MCF 10A (cell line): ENCODE data around the gene MREG. TPM values are rescaled to one million over a fixed set of nuclear protein-coding genes. Genes with fewer than 3 reads are reported as not detected.
"Not testable (repeated sequence)": the region's sequence is repeated elsewhere in the genome, so short reads cannot be mapped to it uniquely, and the experiment has no call there.

Experiments used
- BruUV-seq: library from RNA; stranded (reverse); fragments of 400-500 nt; replicated peaks from 2 replicates; lab custom pipeline; 2021; lab: Mats Ljungman, UMichigan
- CTCF ChIA-PET: fragments of 300-600 bp; sonication (Branson Sonifier 250); formaldehyde crosslinking; extraction: SDS; loops from one replicate; lab custom pipeline; 2021; ENCODE audit warnings: antibody characterized with exemption, inconsistent platforms; lab: Yijun Ruan, JAX
- POLR2A ChIA-PET: fragments of 300-600, 350-650 bp; sonication (Branson Sonifier 250); formaldehyde crosslinking; extraction: SDS; loops from one replicate; lab custom pipeline; 2020; ENCODE audit warnings: antibody characterized with exemption, inconsistent platforms; lab: Yijun Ruan, JAX
- DNase-seq: peaks from one replicate; pipeline ENCODE4 v3.0.0-alpha.2; 2018; ENCODE audit not compliant: unreplicated experiment
- H3K27ac Mint-ChIP-seq: one replicate; pipeline ENCODE4 v1.8.0; 2022; ENCODE audit warnings: mild to moderate bottlenecking, low read depth, mixed read lengths; ENCODE audit not compliant: unreplicated experiment
- H3K27me3 Mint-ChIP-seq: one replicate; pipeline ENCODE4 v1.8.0; 2022; ENCODE audit warnings: mixed read lengths; ENCODE audit not compliant: insufficient read depth, unreplicated experiment
- H3K36me3 Mint-ChIP-seq: one replicate; pipeline ENCODE4 v1.8.0; 2022; ENCODE audit warnings: mild to moderate bottlenecking, moderate library complexity, mixed read lengths; ENCODE audit not compliant: insufficient read depth, unreplicated experiment
- H3K4me1 Mint-ChIP-seq: one replicate; pipeline ENCODE4 v1.8.0; 2022; ENCODE audit warnings: mixed read lengths; ENCODE audit not compliant: insufficient read depth, unreplicated experiment
- H3K4me3 Mint-ChIP-seq: one replicate; pipeline ENCODE4 v1.8.0; 2022; ENCODE audit warnings: mild to moderate bottlenecking, moderate library complexity, mixed read lengths; ENCODE audit not compliant: unreplicated experiment
- H3K9me3 Mint-ChIP-seq: one replicate; pipeline ENCODE4 v1.8.0; 2022; ENCODE audit warnings: mixed read lengths; ENCODE audit not compliant: unreplicated experiment
- intact Hi-C: fragments of 100-400 bp; cut with micrococcal nuclease; formaldehyde crosslinking; loops from 2 replicates; pipeline ENCODE4 v1.14.1; 2022
- total RNA-seq: library from RNA; stranded (reverse); gene quantifications from 2 replicates; pipeline ENCODE4 v1.2.3, GENCODE V29; 2022
- TF ChIP-seq, protein P1 (sequence below): fragments of 200-600 bp; IDR thresholded peaks from one replicate; pipeline ENCODE4 v1.8.0; 2022; ENCODE audit warnings: antibody characterized with exemption, mild to moderate bottlenecking; ENCODE audit not compliant: unreplicated experiment

MREG gene
- total RNA-seq, 1 experiment from 2014 or later = 10.4 TPM

DNA sequence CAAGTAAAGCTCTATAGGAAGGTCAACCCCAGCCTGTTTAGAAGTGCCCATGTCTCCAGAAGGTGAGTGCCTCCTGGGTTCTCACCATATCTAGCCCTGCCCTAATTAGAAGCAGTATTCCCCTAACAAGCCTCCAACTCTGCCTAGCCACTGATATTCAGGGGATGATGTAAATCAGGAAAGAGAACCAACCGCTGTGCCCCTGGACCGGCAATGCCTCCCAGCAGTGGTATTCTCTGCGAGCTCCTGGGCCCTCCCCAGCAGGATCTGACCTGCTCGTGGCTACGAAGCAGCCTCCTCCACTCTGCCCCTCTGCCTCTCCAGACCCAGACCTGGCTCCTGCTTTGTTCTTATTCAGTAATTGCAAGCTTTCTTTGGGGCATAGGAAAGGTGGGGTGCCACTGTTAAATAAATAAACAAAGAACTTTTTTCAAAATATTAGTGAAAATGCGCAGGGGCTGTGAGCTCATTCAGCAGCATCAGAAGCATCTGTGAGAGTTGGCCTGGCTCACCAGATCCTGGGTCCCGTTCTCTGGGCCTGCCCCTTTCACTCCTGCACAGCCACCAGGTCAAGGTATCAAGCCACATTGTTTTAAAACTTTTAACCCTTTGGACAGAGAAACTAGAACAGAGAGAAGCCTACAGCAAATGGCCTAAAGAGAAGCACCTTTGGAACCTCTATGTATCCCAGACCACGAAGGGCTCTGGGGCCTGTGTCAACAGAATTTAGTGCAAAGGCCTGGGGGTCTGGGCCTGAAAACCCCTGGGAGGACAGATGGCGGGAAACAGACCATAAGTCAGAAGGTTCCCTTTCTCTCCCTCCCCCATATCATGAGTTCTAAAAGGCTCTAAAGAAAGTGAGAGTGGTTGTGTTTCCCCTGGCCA is 11.9 kb downstream of the MREG start:
- CTCF ChIA-PET = interaction anchor here (0.7 to 1.3 kb wide), 4 partner anchors 11 to 23 kb away, joined by 3 to 6 read pairs (median 3); no protein-coding TSS in a partner anchor
- no peaks in the 10 kb centered on the region for H3K27me3 Mint-ChIP-seq
- intact Hi-C loops = no loop called here
- POLR2A ChIA-PET = interaction anchor here (0.8 to 1.0 kb wide), 2 partner anchors 11 to 16 kb away, joined by 3 read pairs; no protein-coding TSS in a partner anchor
- peaks cover 7% of the 10 kb centered on the region for H3K36me3 Mint-ChIP-seq
- H3K4me1 Mint-ChIP-seq = peaks cover 28% of the 10 kb centered on the region
- TF ChIP-seq, protein P1, sequence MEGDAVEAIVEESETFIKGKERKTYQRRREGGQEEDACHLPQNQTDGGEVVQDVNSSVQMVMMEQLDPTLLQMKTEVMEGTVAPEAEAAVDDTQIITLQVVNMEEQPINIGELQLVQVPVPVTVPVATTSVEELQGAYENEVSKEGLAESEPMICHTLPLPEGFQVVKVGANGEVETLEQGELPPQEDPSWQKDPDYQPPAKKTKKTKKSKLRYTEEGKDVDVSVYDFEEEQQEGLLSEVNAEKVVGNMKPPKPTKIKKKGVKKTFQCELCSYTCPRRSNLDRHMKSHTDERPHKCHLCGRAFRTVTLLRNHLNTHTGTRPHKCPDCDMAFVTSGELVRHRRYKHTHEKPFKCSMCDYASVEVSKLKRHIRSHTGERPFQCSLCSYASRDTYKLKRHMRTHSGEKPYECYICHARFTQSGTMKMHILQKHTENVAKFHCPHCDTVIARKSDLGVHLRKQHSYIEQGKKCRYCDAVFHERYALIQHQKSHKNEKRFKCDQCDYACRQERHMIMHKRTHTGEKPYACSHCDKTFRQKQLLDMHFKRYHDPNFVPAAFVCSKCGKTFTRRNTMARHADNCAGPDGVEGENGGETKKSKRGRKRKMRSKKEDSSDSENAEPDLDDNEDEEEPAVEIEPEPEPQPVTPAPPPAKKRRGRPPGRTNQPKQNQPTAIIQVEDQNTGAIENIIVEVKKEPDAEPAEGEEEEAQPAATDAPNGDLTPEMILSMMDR = no peak
- no peak overlapping the region for H3K27ac Mint-ChIP-seq
- H3K4me3 Mint-ChIP-seq = no peak overlapping the region
- no peak for DNase-seq
- H3K9me3 Mint-ChIP-seq = no peaks in the 10 kb centered on the region
- BruUV-seq = no TSS peak

DNA sequence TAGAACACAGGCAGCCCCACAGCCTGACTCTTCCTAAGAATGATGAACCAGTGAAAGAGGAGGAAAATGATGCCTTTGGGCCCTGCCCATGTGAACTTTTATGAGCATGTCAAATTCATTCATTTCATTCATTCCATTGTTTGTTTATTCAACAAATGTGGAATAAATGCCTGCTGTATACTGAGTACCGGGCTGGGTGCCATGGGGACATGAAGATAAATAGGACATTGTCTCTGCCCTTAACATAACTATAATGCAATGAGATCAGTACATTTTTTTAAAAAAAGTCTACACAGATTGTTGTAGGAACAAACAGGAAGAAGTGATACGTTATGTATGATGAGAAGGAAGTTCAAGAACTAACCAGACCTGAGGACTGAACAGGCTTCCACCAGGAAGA is 14.7 kb downstream of the MREG start:
- Mint-ChIP-seq H3K4me1 (peaks cover 7% of the 10 kb centered on the region), H3K9me3 (no peaks in the 10 kb centered on the region), H3K4me3 (no peak overlapping the region), H3K27me3 (no peaks in the 10 kb centered on the region), H3K27ac (no peak overlapping the region), H3K36me3 (peaks cover 5% of the 10 kb centered on the region)
- TF ChIP-seq, protein P1 = no peak
- intact Hi-C loops = no loop called here
- ChIA-PET CTCF (no interaction called here), POLR2A (interaction anchor here (0.6 to 1.0 kb wide), 2 partner anchors 13 to 26 kb away, joined by 3 to 4 read pairs; no protein-coding TSS in a partner anchor)
- no TSS peak for BruUV-seq
- DNase-seq = no peak

DNA sequence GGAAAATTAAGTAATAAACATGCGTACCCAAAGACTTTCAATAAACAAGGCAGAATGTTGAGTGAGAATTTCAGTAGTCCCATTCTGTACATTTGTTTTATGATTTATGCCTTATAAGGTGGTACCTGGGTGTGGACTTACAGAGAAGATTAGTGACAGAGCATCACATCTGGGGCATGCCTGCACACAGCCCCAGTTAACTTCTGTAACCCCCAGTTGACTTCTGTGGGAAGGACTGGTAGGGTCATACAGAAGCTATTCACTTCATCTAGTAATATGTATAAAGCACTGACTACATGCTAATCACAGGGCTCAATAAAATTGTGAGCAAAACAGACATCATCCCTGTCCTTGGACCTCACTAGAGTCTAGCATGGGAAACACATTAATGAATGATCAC is 16.1 kb downstream of the MREG start:
- POLR2A ChIA-PET = interaction anchor here (0.8 to 1.3 kb wide), 2 partner anchors 8 to 10 kb away, joined by 3 to 5 read pairs; no protein-coding TSS in a partner anchor
- Mint-ChIP-seq H3K9me3 (no peaks in the 10 kb centered on the region), H3K4me1 (no peaks in the 10 kb centered on the region), H3K36me3 (peaks cover 6% of the 10 kb centered on the region), H3K4me3 (no peak overlapping the region), H3K27ac (no peak overlapping the region), H3K27me3 (no peaks in the 10 kb centered on the region)
- TF ChIP-seq, protein P1 = no peak
- CTCF ChIA-PET = interaction anchor here (0.7 to 1.2 kb wide), 3 partner anchors 21 to 78 kb away, joined by 3 to 4 read pairs (median 3); no protein-coding TSS in a partner anchor
- no peak for DNase-seq
- intact Hi-C loops = no loop called here
- BruUV-seq = no TSS peak

DNA sequence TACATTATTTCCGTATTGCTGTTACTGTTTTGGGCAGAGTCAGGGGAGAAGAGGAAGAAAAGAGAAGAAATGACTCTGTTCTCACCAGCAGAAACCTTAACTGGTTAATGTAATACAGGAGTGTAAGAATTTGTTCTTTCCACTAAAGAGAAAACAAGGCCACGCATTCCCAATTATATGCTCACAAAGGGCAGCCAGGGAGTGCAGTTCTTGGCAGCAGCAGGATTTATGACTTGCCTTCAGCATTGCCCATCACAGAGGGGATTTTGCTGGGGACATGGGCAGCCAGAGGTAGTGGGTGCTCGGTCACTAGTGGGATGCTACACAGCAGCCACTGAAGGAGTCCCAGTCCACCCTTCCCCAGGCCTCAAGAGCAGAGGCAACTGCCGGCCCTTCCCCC is 18.4 kb downstream of the MREG start:
- H3K9me3 Mint-ChIP-seq = peaks cover 17% of the 10 kb centered on the region
- H3K4me3 Mint-ChIP-seq = no peak overlapping the region
- DNase-seq = no peak
- no peak overlapping the region for H3K27ac Mint-ChIP-seq
- ChIA-PET CTCF (interaction anchor here (0.6 kb wide), 1 partner anchor 1623 kb away, joined by 4 read pairs; no protein-coding TSS in a partner anchor), POLR2A (no interaction called here)
- no TSS peak for BruUV-seq
- no peaks in the 10 kb centered on the region for H3K27me3 Mint-ChIP-seq
- intact Hi-C loops = no loop called here
- H3K36me3 Mint-ChIP-seq = peaks cover 6% of the 10 kb centered on the region
- TF ChIP-seq, protein P1 = no peak
- H3K4me1 Mint-ChIP-seq = no peaks in the 10 kb centered on the region

DNA sequence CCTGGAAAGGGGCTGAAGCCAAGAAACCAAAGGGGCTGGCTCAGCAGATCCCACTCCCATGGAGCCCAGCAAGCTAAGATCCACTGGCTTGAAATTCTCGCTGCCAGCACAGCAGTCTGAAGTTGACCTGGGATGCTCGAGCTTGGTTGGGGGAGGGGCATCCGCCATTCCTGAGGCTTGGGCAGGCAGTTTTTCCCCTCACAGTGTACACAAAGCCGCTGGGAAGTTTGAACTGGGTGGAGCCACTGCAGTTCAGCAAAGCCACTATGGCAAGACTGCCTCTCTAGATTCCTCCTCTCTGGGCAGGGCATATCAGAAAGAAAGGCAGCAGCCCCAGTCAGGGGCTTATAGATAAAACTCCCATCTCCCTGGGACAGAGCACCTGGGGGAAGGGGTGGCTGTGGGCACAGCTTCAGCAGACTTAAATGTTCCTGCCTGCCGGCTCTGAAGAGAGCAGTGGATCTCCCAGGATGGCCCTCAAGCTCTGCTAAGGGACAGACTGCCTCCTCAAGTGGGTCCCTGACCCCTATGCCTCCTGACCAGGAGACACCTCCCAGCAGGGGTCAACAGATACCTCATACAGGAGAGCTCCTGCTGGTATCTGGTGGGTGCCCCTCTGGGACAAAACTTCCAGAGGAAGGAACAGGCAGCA is 24.7 kb downstream of the MREG start:
- DNase-seq, H3K27me3 Mint-ChIP-seq, H3K4me3 Mint-ChIP-seq, H3K36me3 Mint-ChIP-seq, BruUV-seq, POLR2A ChIA-PET, H3K27ac Mint-ChIP-seq, intact Hi-C loops, H3K4me1 Mint-ChIP-seq: not testable (repeated sequence)
- peaks cover 25% of the 10 kb centered on the region for H3K9me3 Mint-ChIP-seq
- CTCF ChIA-PET = interaction anchor here (1.3 to 1.4 kb wide), 2 partner anchors 25 to 39 kb away, joined by 3 to 4 read pairs; no protein-coding TSS in a partner anchor
